Endothelial cell of umbilical vein (primary cell): ENCODE results near the gene RPA1. TPM values are rescaled to one million over a fixed set of nuclear protein-coding genes. Genes with fewer than 3 reads are reported as not detected.

Source experiments
- BruUV-seq: library from RNA; stranded (reverse); fragments of 400-500 nt; replicated peaks from 2 replicates; lab custom pipeline; 2021; lab: Mats Ljungman, UMichigan
- CTCF ChIA-PET: fragments of 300-600, 350-600 bp; sonication (Branson Sonifier 250); formaldehyde crosslinking; loops from one replicate; lab custom pipeline; 2021; ENCODE audit warnings: antibody characterized with exemption, inconsistent platforms; lab: Charles Lee
- POLR2A ChIA-PET: fragments of 300-600, 350-600 bp; sonication (Branson Sonifier 250); formaldehyde crosslinking; loops from one replicate; lab custom pipeline; 2021; ENCODE audit warnings: antibody characterized with exemption, inconsistent platforms; lab: Charles Lee
- DNase-seq: peaks from one replicate; pipeline ENCODE4 v3.0.0-alpha.2; 2011; ENCODE audit warnings: low read depth, low spot score
- FAIRE-seq: peaks from 2 replicates; lab custom pipeline; 2011; peaks lifted over from hg19 to GRCh38; lab: Jason Lieb, UNC
- H2AFZ ChIP-seq: 2 replicates; pipeline ENCODE4 v1.6.0; 2012; ENCODE audit warnings: low read depth, low read length, control low read depth, inconsistent platforms
- H3K27ac ChIP-seq: 2 replicates; pipeline ENCODE4 v1.5.1; 2011; ENCODE audit warnings: low read depth, mild to moderate bottlenecking, control low read depth, low read length, moderate library complexity; ENCODE audit not compliant: insufficient read depth
- H3K27me3 ChIP-seq, 2 experiments: 2 replicates each; pipeline versions ENCODE4 v1.6.0 to v1.6.1; 2011; ENCODE audit warnings: low read length in 2 of 2, mixed read lengths in 1 of 2; ENCODE audit not compliant: control insufficient read depth in 2 of 2, insufficient read depth in 2 of 2
- H3K36me3 ChIP-seq, 2 experiments: 2 replicates in 1 of 2; 3 replicates in 1 of 2; pipeline ENCODE4 v1.5.1; 2011; ENCODE audit warnings: low read length in 2 of 2, mild to moderate bottlenecking in 1 of 2, moderate library complexity in 1 of 2; ENCODE audit not compliant: control insufficient read depth in 2 of 2, insufficient read depth in 2 of 2; ENCODE audit errors: extremely low read depth in 1 of 2
- H3K4me1 ChIP-seq: 3 replicates; pipeline ENCODE4 v1.5.1; 2011; ENCODE audit warnings: mild to moderate bottlenecking, low read length; ENCODE audit not compliant: control insufficient read depth, insufficient read depth; ENCODE audit errors: extremely low read depth
- H3K4me2 ChIP-seq: 2 replicates; pipeline ENCODE4 v1.6.1; 2011; ENCODE audit warnings: low read length, control low read depth, mixed read lengths; ENCODE audit not compliant: insufficient read depth
- H3K4me3 ChIP-seq, 3 experiments: fragments of 200-600 bp in 1 of 3; sonication (generic), shearing (Covaris generic) in 1 of 3; replicated peaks in 1 of 3; 2 replicates each; pipeline ENCODE4 v1.5.1; 2011 to 2016; ENCODE audit warnings: control low read depth in 3 of 3, low read length in 3 of 3, mild to moderate bottlenecking in 2 of 3, inconsistent platforms in 1 of 3, low read depth in 1 of 3, moderate library complexity in 1 of 3; ENCODE audit not compliant: insufficient read depth in 1 of 3
- H3K79me2 ChIP-seq: 2 replicates; pipeline ENCODE4 v1.6.0; 2012; ENCODE audit warnings: low read length, inconsistent platforms; ENCODE audit not compliant: control insufficient read depth, insufficient read depth
- H3K9ac ChIP-seq: replicated peaks from 2 replicates; pipeline ENCODE3; 2011; ENCODE audit warnings: low read length, control low read depth; ENCODE audit not compliant: insufficient read depth; ENCODE audit errors: extremely low read depth
- H3K9me1 ChIP-seq: replicated peaks from 3 replicates; pipeline ENCODE4 v1.6.0; 2011; ENCODE audit warnings: mild to moderate bottlenecking, low read length; ENCODE audit not compliant: control insufficient read depth, insufficient read depth; ENCODE audit errors: extremely low read depth
- H3K9me3 ChIP-seq: replicated peaks from 2 replicates; pipeline ENCODE4 v1.5.1; 2012; ENCODE audit warnings: low read length, inconsistent platforms; ENCODE audit not compliant: control insufficient read depth, insufficient read depth
- H4K20me1 ChIP-seq: replicated peaks from 2 replicates; pipeline ENCODE3; 2011; ENCODE audit warnings: mild to moderate bottlenecking, low read length; ENCODE audit not compliant: control insufficient read depth, insufficient read depth; ENCODE audit errors: extremely low read depth
- CTCF ChIP-seq, 2 donors: IDR thresholded peaks; 1 replicate in 1 of 2; 2 replicates in 1 of 2; pipeline ENCODE4 v1.5.1; 2011; ENCODE audit warnings: low read length in 2 of 2, mild to moderate bottlenecking in 2 of 2, moderate library complexity in 2 of 2, control low read depth in 1 of 2, inconsistent platforms in 1 of 2, low read depth in 1 of 2; ENCODE audit not compliant: insufficient read depth in 1 of 2; ENCODE audit errors: extremely low read depth in 1 of 2
- EZH2 ChIP-seq: IDR thresholded peaks from 2 replicates; pipeline ENCODE4 v1.6.1; 2012; ENCODE audit warnings: borderline replicate concordance, low read depth, mild to moderate bottlenecking, moderate library complexity, low read length, inconsistent platforms; ENCODE audit not compliant: severe bottlenecking
- FOS ChIP-seq: IDR thresholded peaks from 2 replicates; pipeline ENCODE4 v1.6.1; 2011; ENCODE audit warnings: mild to moderate bottlenecking, low read length, moderate library complexity, borderline replicate concordance; ENCODE audit not compliant: insufficient read depth
- GATA2 ChIP-seq: IDR thresholded peaks from 2 replicates; pipeline ENCODE4 v1.7.0; 2011; ENCODE audit warnings: low read depth, mild to moderate bottlenecking, moderate library complexity, mixed read lengths, low read length; ENCODE audit not compliant: insufficient read length, insufficient read depth
- JUN ChIP-seq: IDR thresholded peaks from 2 replicates; pipeline ENCODE4 v1.6.1; 2011; ENCODE audit warnings: borderline replicate concordance, low read depth; ENCODE audit not compliant: insufficient read length, insufficient read depth
- MAX ChIP-seq: IDR thresholded peaks from 2 replicates; pipeline ENCODE4 v1.6.1; 2011; ENCODE audit not compliant: insufficient read depth, insufficient read length
- MYC ChIP-seq: IDR thresholded peaks from one replicate; pipeline ENCODE4 v1.6.1; 2011; ENCODE audit warnings: mild to moderate bottlenecking, low read depth, low read length
- POLR2A ChIP-seq: IDR thresholded peaks from 2 replicates; pipeline ENCODE4 v1.6.1; 2012; ENCODE audit warnings: low read depth, mild to moderate bottlenecking, control low read depth, low read length
- POLR2AphosphoS5 ChIP-seq: IDR thresholded peaks from 2 replicates; pipeline ENCODE4 v1.6.1; 2012; ENCODE audit warnings: low read depth, mild to moderate bottlenecking, control low read depth, low read length, moderate library complexity; ENCODE audit not compliant: insufficient read depth
- dilution Hi-C: fragments of 300-500 bp; cut with MboI; formaldehyde crosslinking; loops from one replicate; pipeline ENCODE4 v1.15.0; 2019; ENCODE audit warnings: low sequenced_read_pairs; ENCODE audit not compliant: extremely low pct_ligation_motif_present
- intact Hi-C: fragments of 100-400 bp; cut with micrococcal nuclease; formaldehyde crosslinking; loops from one replicate; pipeline ENCODE4 v1.10.0; 2022
- polyA plus RNA-seq, 4 experiments: library from polyadenylated mRNA; depleted of rRNA in 3 of 4; stranded (reverse) in 3 of 4; unstranded in 1 of 4; fragments of >200 nt; gene quantifications; 2 replicates each; pipeline versions ENCODE4 v1.2.1 to v1.2.3, GENCODE V29; 2011 to 2012; ENCODE audit warnings: missing spikeins in 1 of 4
- total RNA-seq: library from RNA; stranded (reverse); gene quantifications from 2 replicates; pipeline ENCODE4 v1.2.3, GENCODE V29; 2021

Gene RPA1
- total and polyA plus RNA-seq, 2 donors (not counting 3 experiments of a cell fraction or from before 2014, with no cell fraction given) = 50.5 to 123 TPM

DNA sequence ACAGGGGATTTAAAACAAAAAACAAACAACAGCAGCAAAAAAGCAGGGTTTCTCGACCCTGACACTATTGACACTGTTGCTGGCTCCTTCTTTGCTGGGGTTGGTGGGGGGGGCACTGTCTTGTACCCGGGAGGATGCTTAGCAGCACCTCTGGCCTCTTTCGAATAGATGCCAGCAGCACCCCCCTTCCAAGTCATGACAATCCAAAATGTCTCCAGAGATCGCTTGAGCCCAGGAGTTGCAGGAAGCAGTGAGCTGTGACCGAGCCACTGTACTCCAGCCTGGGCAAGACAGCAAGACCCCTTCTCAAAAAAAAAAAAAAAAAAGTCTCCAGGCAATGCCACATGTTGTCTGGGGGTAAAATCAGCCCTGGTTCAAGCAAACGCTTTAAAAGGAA is 47.6 kb upstream of the RPA1 start:
- TF ChIP-seq POLR2A (no peak), POLR2AphosphoS5 (no peak), FOS (no peak), EZH2 (no peak), MAX (no peak), MYC (no peak), CTCF (IDR thresholded peaks at IDR 0.05; ENCODE audit: extremely low read depth in 1 of 2, insufficient read depth in 1 of 2, low read depth in 1 of 2, low read length in 2 of 2) (no peak), GATA2 (no peak), JUN (no peak)
- Histone ChIP-seq H3K9me1 (no peaks in the 10 kb centered on the region), H3K4me1 (peaks cover 12% of the 10 kb centered on the region), H3K36me3 (peaks cover 2% of the 10 kb centered on the region in 2 experiments), H3K27ac (no peak overlapping the region), H4K20me1 (no peaks in the 10 kb centered on the region), H3K4me3 (no peak overlapping the region), H2AFZ (no peak overlapping the region), H3K9ac (no peak overlapping the region), H3K79me2 (no peaks in the 10 kb centered on the region), H3K4me2 (no peak overlapping the region), H3K27me3 (no peaks in the 10 kb centered on the region), H3K9me3 (no peaks in the 10 kb centered on the region)
- BruUV-seq = no TSS peak
- DNase-seq (no peak), FAIRE-seq (no peak)
- dilution Hi-C loops (no loop called here), intact Hi-C loops (no loop called here)
- CTCF ChIA-PET = interaction anchor here (2.2 to 8.8 kb wide), 4 partner anchors 9 to 68 kb away, joined by 10 to 262 read pairs (median 18); partner anchors contain the start of genes SERPINF1 and WDR81
- POLR2A ChIA-PET = interaction anchor here (0.7 to 2.8 kb wide), 3 partner anchors 34 to 265 kb away, joined by 3 to 16 read pairs (median 6); no protein-coding TSS in a partner anchor
